Endothelial cell of hepatic sinusoid (primary cell): ENCODE data around the gene WDFY2.
"Not testable (repeated sequence)": the region's sequence is repeated elsewhere in the genome, so short reads cannot be mapped to it uniquely, and the experiment has no call there.

Source experiments
- in situ Hi-C: cut with HindIII; loops from 2 replicates; pipeline ENCODE4 v1.10.0; 2017; ENCODE audit warnings: low sequenced_read_pairs

Gene WDFY2

GRCh38 chr13:51562011-51562671 lies 22.1 kb upstream of the WDFY2 start:
- in situ Hi-C loops = no loop called here

GRCh38 chr13:51564252-51564651 lies 20.0 kb upstream of the WDFY2 start:
- in situ Hi-C loops = no loop called here

- in situ Hi-C loops = no loop called here
These were observed 19.6 kb upstream of the WDFY2 start for GRCh38 chr13:51564671-51565070.

GRCh38 chr13:51569001-51569400 lies 15.3 kb upstream of the WDFY2 start:
- in situ Hi-C loops = not testable (repeated sequence)

GRCh38 chr13:51576754-51577153 lies 7.5 kb upstream of the WDFY2 start:
- in situ Hi-C loops = no loop called here

GRCh38 chr13:51577690-51578089 lies 6.6 kb upstream of the WDFY2 start:
- in situ Hi-C loops = no loop called here

- in situ Hi-C loops = no loop called here
These were observed 4.6 kb upstream of the WDFY2 start for GRCh38 chr13:51579676-51580075.

GRCh38 chr13:51581148-51581820 lies 3.0 kb upstream of the WDFY2 start:
- in situ Hi-C loops = no loop called here

GRCh38 chr13:51583469-51583874 lies 790 bp upstream of the WDFY2 start:
- in situ Hi-C loops = no loop called here

- in situ Hi-C loops = no loop called here
These were observed 740 bp downstream of the WDFY2 start for GRCh38 chr13:51584731-51585672.

GRCh38 chr13:51585696-51586095 lies 1.4 kb downstream of the WDFY2 start:
- in situ Hi-C loops = no loop called here

GRCh38 chr13:51587372-51587771 lies 3.1 kb downstream of the WDFY2 start:
- in situ Hi-C loops = no loop called here

- in situ Hi-C loops = no loop called here
These were observed 4.2 kb downstream of the WDFY2 start for GRCh38 chr13:51588406-51588949.

- in situ Hi-C loops = no loop called here
These were observed 5.5 kb downstream of the WDFY2 start for GRCh38 chr13:51589793-51590192.

GRCh38 chr13:51590231-51590970 lies 6.1 kb downstream of the WDFY2 start:
- in situ Hi-C loops = no loop called here

- in situ Hi-C loops = no loop called here
These were observed 6.8 kb downstream of the WDFY2 start for GRCh38 chr13:51590971-51591627.

- in situ Hi-C loops = not testable (repeated sequence)
These were observed 7.7 kb downstream of the WDFY2 start for GRCh38 chr13:51591938-51592337.

- in situ Hi-C loops = no loop called here
These were observed 10.2 kb downstream of the WDFY2 start for GRCh38 chr13:51594432-51594831.

GRCh38 chr13:51595416-51595815 lies 11.2 kb downstream of the WDFY2 start:
- in situ Hi-C loops = no loop called here

GRCh38 chr13:51596541-51596940 lies 12.3 kb downstream of the WDFY2 start:
- in situ Hi-C loops = no loop called here
